ENCODE data around the gene TSPAN18.

- TF ChIP-seq CTCF (IDR thresholded peaks at IDR 0.05) (no peak), POLR2AphosphoS5 (IDR thresholded peaks at IDR 0.05) (no peak), POLR2A (IDR thresholded peaks at IDR 0.05) (no peak), EP300 (IDR thresholded peaks at IDR 0.05) (no peak)
Observed at GRCh38 chr11:44973632-44974401, 247.1 kb downstream of the TSPAN18 start.
